NOMO-1 treated with DMSO at 0.1 percent for 48 hours (cell line): Measurements from ENCODE around the gene ASTN2.
A peak's percentile ranks its signal among the peaks of the same experiment; 100 is the strongest.

Experiments used
- DNase-seq: peaks from one replicate; lab custom pipeline; 2025; ENCODE audit not compliant: unreplicated experiment; lab: John Stamatoyannopoulos, UW

Gene ASTN2

DNA sequence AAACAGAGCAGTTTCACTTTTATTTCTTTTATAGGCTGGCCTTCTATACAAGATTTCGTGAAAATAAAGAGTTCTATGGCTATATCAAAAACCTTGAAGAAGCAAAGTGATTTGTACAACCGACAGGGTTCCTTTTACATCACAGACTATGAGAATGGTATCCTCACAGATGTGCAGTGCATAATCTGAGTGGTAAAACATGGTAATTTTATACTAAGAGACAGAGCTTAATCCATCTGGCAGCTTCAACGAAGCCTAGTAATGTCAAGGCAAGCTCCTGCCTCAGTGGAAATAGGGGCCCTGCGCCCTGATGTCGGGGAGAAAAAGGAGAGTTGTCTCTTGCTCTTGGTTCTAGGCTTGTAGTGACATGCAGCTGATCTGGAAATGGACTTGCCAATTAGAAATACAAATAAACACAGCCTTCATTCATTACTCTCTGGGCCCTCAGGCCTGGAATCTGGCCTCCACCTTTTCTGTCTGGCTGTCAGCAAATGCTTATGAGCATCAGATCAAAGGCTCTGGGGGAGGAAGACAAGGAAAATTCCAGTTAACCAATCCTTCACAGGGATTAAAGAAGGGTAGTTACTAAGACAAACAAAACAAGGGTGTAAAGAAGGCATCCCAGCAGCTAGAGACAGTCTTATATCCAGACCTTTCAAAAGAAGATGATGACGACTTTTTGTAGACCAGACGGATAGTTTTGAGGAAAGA lies 761.4 kb downstream of the ASTN2 start:
- no peak for DNase-seq

- no peak for DNase-seq
Observed at GRCh38 chr9:116647515-116647809, 767.4 kb downstream of the ASTN2 start.

DNA sequence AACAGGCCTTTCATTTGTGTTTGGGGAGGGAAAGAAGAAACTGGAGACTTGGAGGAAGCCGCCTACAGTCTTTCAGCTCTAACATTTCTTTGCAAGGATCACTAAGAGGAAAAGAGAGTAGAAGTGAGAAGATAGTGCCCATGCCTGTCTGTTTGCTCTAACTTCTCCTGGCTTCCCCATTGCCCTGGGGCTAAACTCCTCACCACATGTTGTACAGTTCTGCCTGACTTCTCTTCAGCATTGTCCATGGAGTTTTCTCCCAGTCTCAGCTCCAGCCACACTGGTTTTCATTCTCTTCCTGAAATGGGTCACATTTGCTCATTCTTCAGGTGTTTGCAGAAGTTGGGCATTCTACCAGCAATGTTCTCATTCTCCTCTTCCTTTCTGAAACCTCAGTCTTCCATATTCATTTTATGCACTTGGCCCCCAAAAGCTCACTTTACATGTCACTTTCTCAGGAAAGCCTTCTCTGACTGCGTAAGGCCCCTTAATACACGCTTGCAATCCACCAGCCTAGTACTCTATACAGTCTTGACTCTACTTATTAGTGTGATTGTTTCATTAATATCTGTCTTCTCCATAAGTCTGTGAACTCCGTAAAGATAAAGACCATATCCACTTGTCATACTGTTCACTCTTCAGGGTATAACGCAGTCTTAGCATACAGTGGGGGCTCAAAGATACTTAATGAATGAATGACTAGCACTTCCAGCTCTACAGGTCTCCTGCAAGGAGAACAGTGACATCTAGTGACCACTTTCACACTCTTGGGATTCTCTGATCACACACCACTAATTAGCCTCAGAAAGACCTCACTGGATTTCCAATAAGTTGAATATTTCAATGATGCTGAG lies 768.0 kb downstream of the ASTN2 start:
- peak; percentile 15 for DNase-seq

- no peak for DNase-seq
Observed at GRCh38 chr9:116644091-116644688, 770.7 kb downstream of the ASTN2 start.

- no peak for DNase-seq
Observed at GRCh38 chr9:116643691-116644090, 771.2 kb downstream of the ASTN2 start.

DNA sequence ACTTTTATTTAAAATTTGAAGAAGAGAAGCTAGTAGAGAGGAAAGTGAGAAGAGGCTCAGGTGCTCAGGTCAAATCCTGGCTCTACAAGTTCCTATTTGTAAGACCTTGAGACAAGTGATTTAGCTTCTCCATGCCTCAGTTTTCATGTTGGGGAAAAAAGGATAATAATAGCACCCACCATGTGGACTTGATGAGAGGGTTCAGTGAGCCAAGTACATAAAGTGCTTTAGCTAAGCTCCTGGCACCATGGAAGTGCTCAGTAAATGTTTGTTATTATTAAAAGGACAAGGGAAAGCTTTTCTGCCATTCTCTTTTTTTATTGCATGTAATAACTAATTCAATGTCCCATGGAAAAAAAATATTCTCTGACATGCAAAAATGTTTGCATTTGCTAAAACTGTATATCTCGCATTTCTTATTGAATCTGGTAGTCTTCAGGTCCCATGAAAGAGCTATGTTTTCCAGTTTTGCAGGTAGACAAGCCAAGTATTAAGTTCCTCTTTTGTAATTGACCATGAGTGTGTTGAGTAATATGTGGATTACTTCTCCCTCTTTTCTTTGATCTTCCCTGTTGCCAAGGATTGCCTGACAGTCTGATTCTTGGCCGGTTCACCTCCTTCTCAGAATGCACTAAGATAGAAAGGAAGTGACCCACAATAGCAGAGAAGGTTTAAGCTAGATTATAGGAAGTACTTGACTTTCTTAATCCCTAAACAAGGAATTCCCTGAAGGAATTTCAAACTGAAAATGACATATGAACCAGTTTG lies 773.4 kb downstream of the ASTN2 start:
- DNase-seq: no peak

DNA sequence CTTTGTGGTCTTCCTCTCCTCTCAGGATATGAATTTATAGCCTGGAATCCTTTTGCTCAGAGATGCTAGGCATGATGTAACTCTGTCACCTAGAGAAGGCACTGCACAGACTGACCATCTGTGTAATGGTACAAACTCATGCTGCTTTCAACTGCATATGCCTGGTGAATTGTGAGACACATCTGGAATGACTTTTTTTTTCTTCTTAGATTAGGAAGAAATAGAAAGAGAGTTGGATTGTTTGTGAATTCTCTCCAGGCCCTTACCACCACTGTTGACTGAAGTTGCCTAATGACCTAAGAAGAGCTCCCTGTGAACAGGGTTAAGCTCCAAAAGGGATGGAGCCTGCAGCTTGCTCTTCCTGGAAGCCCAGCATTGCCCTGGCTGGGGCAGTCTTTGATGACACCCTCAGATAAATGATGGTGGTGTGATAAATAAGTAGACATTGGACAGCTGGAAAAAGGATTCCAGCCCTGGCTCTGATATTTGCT lies 775.6 kb downstream of the ASTN2 start:
- DNase-seq: no peak

DNA sequence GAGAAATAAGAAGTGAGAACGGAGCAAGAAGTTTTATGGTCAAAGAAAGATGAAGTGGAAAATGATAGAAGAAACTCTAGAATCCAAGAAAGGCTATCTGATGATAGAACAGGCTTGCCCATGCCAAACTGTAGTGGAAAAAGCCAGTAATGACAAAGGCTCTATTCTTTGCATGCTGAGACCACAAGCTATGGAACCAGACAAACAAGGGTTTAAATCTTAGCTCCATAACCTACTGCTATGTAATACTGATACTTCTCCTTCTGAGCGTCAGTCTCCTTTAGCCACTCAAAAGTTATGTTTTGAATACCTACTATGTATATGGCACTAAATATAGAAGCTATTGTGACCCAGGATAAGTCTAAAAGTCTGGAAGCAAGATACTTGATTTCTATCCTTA lies 778.9 kb downstream of the ASTN2 start:
- DNase-seq: no peak

- DNase-seq: peak; percentile 90
Observed at GRCh38 chr9:116632990-116633838, 781.6 kb downstream of the ASTN2 start.

GRCh38 chr9:116629634-116630033 lies 785.2 kb downstream of the ASTN2 start:
- DNase-seq: no peak

GRCh38 chr9:116628716-116629115 lies 786.1 kb downstream of the ASTN2 start:
- no peak for DNase-seq

- DNase-seq: no peak
Observed at GRCh38 chr9:116627433-116627832, 787.4 kb downstream of the ASTN2 start.

DNA sequence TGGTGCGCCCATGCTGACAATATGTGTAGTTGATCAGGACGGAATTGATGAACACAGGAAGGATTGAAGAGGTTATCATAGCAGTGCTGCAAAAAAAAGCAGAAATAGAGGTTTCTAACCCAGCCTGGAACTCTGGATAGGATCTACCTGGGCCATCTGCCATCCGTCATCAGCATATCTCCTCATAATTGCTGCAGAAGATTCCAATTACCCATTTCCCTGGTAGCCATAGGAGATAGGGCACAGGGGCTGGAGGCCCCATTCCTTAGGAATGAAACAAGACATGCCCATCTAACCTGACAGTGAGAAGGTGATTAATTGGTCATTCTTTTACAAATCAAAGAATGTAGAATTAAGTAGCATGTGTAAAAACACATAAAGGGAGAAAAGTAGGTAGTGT lies 788.1 kb downstream of the ASTN2 start:
- no peak for DNase-seq

DNA sequence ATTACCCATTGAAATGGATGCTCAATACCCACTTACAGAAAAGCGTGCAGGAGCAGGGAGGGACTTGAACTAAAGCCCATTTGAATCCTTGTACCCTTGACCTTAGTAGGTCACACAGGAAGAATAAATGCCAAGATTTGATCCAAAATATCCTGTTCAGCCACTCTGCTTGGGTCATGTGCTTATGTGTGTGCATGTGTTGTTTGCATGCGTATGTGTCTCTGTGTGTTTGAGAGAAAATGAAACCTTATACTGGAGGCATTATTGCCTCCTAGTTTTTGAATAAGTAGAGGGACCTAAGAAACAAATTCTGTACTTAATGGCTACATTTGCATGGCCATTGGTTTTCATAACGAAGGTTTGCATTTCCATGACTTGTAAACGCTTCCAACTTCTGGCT lies 791.1 kb downstream of the ASTN2 start:
- DNase-seq: no peak

DNA sequence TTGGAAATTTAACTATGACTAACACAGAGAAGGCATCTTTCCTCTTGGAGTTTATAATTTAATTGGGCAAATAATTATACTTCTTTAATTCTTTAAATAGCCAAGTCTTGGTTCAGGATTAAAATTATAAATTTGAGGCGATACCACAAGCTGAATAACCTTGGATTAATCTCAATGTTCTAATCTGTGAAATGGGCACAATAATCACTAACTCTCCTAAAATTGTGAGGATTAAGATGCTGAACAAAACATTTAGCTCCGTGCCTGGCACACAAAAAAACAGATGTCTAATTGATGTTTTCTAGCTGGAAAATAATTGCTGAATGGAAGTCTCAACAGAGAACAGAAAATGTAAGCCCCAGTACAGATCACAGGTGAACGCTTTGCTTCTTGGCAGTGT lies 797.5 kb downstream of the ASTN2 start:
- DNase-seq: no peak

- no peak for DNase-seq
Observed at GRCh38 chr9:116616304-116616914, 798.4 kb downstream of the ASTN2 start.

GRCh38 chr9:116608064-116608463 lies 806.8 kb downstream of the ASTN2 start:
- DNase-seq: no peak

DNA sequence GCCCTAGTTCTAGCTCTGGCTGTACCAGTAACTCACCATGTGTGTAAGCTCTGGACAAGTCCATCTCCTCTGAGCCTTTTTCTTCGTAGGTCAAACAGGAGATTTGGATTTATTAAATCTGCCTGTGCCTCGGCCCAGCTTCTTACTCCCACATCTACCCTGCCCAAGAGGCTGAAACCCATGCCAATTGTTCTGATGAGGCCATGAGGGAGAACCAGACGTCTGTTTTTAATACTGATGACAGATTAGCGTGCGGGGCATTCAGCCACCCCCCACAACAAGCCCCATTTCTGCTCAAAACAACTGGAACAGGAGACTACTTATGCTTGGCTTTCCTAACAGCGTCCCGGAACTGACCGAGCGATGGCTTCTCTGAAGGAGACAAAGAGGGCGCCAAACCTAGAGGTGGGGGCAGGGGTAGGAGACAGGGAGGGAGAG lies 808.9 kb downstream of the ASTN2 start:
- no peak for DNase-seq

- no peak for DNase-seq
Observed at GRCh38 chr9:116605060-116605459, 809.8 kb downstream of the ASTN2 start.

DNA sequence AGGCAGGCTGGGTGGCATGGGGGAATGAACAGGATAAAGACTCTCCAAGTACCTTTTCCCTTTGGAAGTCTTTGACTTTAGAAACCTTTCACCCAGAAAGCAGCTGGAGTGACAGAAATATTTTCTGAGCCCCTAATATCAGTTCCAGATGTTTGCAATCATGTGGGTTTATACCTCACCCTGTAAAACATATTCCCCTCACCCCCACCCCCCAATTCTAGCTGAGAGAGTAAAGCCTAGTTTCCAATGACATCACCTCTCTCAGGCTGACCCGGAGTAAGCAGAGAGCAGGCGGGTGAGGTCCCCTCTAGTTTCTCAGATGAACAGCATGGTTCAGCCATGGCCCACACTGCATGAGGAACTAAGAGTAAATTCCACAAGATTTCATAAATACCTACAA lies 810.6 kb downstream of the ASTN2 start:
- no peak for DNase-seq
